Measurements from ENCODE around the gene ITM2C. TPM values are rescaled to one million over a fixed set of nuclear protein-coding genes. Genes with fewer than 3 reads are reported as not detected.

ITM2C gene
- total and polyA plus RNA-seq, 9 of the 15 experiments (the other 6 are each of a cell fraction or from before 2014, with no cell fraction given) = 0.49 to 58.8 (median 21.5) TPM

- Histone ChIP-seq H3K9me1 (ENCODE audit: control insufficient read depth, insufficient read depth, low read length) (no peaks in the 10 kb centered on the region), H4K20me1 (replicated peaks; ENCODE audit: control insufficient read depth, insufficient read depth, low read length) (no peaks in the 10 kb centered on the region), H3K4me3 (no peak overlapping the region), H3K9ac (ENCODE audit: insufficient read depth in 1 of 2, low read depth in 2 of 2, low read length in 2 of 2) (no peak overlapping the region), H3K27ac (ENCODE audit: extremely low read depth, low read depth, low read length) (no peak overlapping the region), H2AFZ (ENCODE audit: low read depth, low read length) (no peak overlapping the region), H3K4me2 (ENCODE audit: insufficient read depth, low read length) (no peak overlapping the region), H3K9me3 (replicated peaks; ENCODE audit: control insufficient read depth, insufficient read depth, low read depth, low read length) (no peaks in the 10 kb centered on the region), H3K27me3 (ENCODE audit: control insufficient read depth in 2 of 2, insufficient read depth in 2 of 2, low read length in 2 of 2) (peaks cover 6 to 20% of the 10 kb centered on the region in 2 experiments; a peak in 4 of 5 replicates), H3K4me1 (replicated peaks in 1 of 2; ENCODE audit: control insufficient read depth in 2 of 2, insufficient read depth in 2 of 2, low read length in 2 of 2) (peaks cover 0 to 14% of the 10 kb centered on the region in 2 experiments; a peak in 2 of 5 replicates), H3K36me3 (ENCODE audit: control insufficient read depth, insufficient read depth, low read length) (no peaks in the 10 kb centered on the region), H3K79me2 (ENCODE audit: control insufficient read depth, insufficient read depth, low read length) (no peaks in the 10 kb centered on the region)
- DNase-seq (ENCODE audit: extremely low read depth in 1 of 4, low spot score in 3 of 4) (no peak), ATAC-seq (no peak), FAIRE-seq (no peak)
- no TSS peak for BruUV-seq (replicated peaks)
- in situ Hi-C loops (cut with MboI) = no loop called here
- intact Hi-C loops (cut with micrococcal nuclease) = loop anchor here (2.0 to 5.0 kb wide), 2 partner anchors 56 to 141 kb away; no protein-coding TSS in a partner anchor
- ChIA-PET CTCF (ENCODE audit: low intra/inter-chr PET ratio) (no interaction called here), POLR2A (interaction anchor here (0.6 kb wide), 1 partner anchor 868 kb away, joined by 3 read pairs; no protein-coding TSS in a partner anchor)
- WGBS (ENCODE audit: insufficient coverage, low coverage, missing lambda C conversion rate) = 37% methylated on average over 5 of the region's 6 CpGs
- TF ChIP-seq E2F5 (CRISPR knock-in tag; IDR thresholded peaks at IDR 0.05) = no peak
- no peak for TF ChIP-seq BRF1 (IDR thresholded peaks at IDR 0.05; ENCODE audit: borderline replicate concordance, extremely low read depth, insufficient read length)
- TF ChIP-seq KHSRP (IDR thresholded peaks at IDR 0.05) = no peak
- TF ChIP-seq ELK3 (CRISPR knock-in tag; IDR thresholded peaks at IDR 0.05) = no peak
- TF ChIP-seq IRF2 (CRISPR knock-in tag; IDR thresholded peaks at IDR 0.05) = no peak
- TF ChIP-seq ZBTB43 (CRISPR knock-in tag; IDR thresholded peaks at IDR 0.05) = no peak
- no peak for TF ChIP-seq DPF2 (IDR thresholded peaks at IDR 0.05)
- TF ChIP-seq ZKSCAN1 (IDR thresholded peaks at IDR 0.05; ENCODE audit: low read depth, low read length) = no peak
- TF ChIP-seq TEAD1 (CRISPR knock-in tag; IDR thresholded peaks at IDR 0.05) = no peak
- TF ChIP-seq CREB5 (CRISPR knock-in tag; IDR thresholded peaks at IDR 0.05) = no peak
- TF ChIP-seq PHB (CRISPR knock-in tag; IDR thresholded peaks at IDR 0.05) = no peak
- no peak for TF ChIP-seq RFX1 (IDR thresholded peaks at IDR 0.05)
- TF ChIP-seq XRCC5 (IDR thresholded peaks at IDR 0.05; ENCODE audit: low read depth, low read length) = no peak
- no peak for TF ChIP-seq TBL1XR1 (IDR thresholded peaks at IDR 0.05; ENCODE audit: low read length in 2 of 2)
- TF ChIP-seq ZNF408 (CRISPR knock-in tag; IDR thresholded peaks at IDR 0.05; ENCODE audit: low read depth) = no peak
- TF ChIP-seq SRF (CRISPR knock-in tag; IDR thresholded peaks at IDR 0.05) = no peak
Observed at GRCh38 chr2:230846360-230846759, 18.4 kb upstream of the ITM2C start.
